Measurements from ENCODE around the gene SNX19. TPM values are rescaled to one million over a fixed set of nuclear protein-coding genes. Genes with fewer than 3 reads are reported as not detected.

The SNX19 gene
- total RNA-seq, 2 experiments from 2014 or later = 47.7 to 49.4 TPM

GRCh38 chr11:130837194-130837593, 79.1 kb downstream of the SNX19 start:
- H3K27ac Mint-ChIP-seq = no peak overlapping the region
- ATAC-seq (ENCODE audit: low read depth) (no peak), DNase-seq (no peak)
- H3K9me3 Mint-ChIP-seq = peaks cover 7% of the 10 kb centered on the region
- no peaks in the 10 kb centered on the region for H3K4me1 Mint-ChIP-seq
- no peaks in the 10 kb centered on the region for H3K36me3 Mint-ChIP-seq
- H3K27me3 Mint-ChIP-seq = peaks cover 40% of the 10 kb centered on the region
- H3K4me3 Mint-ChIP-seq = no peak overlapping the region
- POLR2A ChIA-PET = no interaction called here

GRCh38 chr11:130834886-130835285, 81.4 kb downstream of the SNX19 start:
- H3K9me3 Mint-ChIP-seq = peaks cover 7% of the 10 kb centered on the region

GRCh38 chr11:130832566-130833425, 83.5 kb downstream of the SNX19 start:
- POLR2A ChIA-PET = no interaction called here
- ATAC-seq (ENCODE audit: low read depth) (no peak), DNase-seq (no peak)
- no peak overlapping the region for H3K4me3 Mint-ChIP-seq
- H3K4me1 Mint-ChIP-seq = no peaks in the 10 kb centered on the region
- peaks cover 2% of the 10 kb centered on the region for H3K9me3 Mint-ChIP-seq
- no peak overlapping the region for H3K27ac Mint-ChIP-seq
- peaks cover 29% of the 10 kb centered on the region for H3K27me3 Mint-ChIP-seq
- H3K36me3 Mint-ChIP-seq = no peaks in the 10 kb centered on the region

More at GRCh38 chr11:130834886-130835285, 81.4 kb downstream of the SNX19 start:
- Mint-ChIP-seq H3K27ac (no peak overlapping the region), H3K27me3 (peaks cover 30% of the 10 kb centered on the region), H3K4me3 (no peak overlapping the region), H3K4me1 (no peaks in the 10 kb centered on the region), H3K36me3 (no peaks in the 10 kb centered on the region)
- DNase-seq = no peak
- POLR2A ChIA-PET = no interaction called here
- ATAC-seq (ENCODE audit: low read depth) = no peak

GRCh38 chr11:130831976-130832375, 84.3 kb downstream of the SNX19 start:
- DNase-seq (no peak), ATAC-seq (ENCODE audit: low read depth) (no peak)
- POLR2A ChIA-PET = no interaction called here
- Mint-ChIP-seq H3K36me3 (no peaks in the 10 kb centered on the region), H3K27me3 (peaks cover 22% of the 10 kb centered on the region), H3K9me3 (peaks cover 2% of the 10 kb centered on the region), H3K4me3 (no peak overlapping the region), H3K4me1 (no peaks in the 10 kb centered on the region), H3K27ac (no peak overlapping the region)

GRCh38 chr11:130831506-130831905, 84.8 kb downstream of the SNX19 start:
- peaks cover under 1% of the 10 kb centered on the region for H3K9me3 Mint-ChIP-seq
- ATAC-seq (ENCODE audit: low read depth) (no peak), DNase-seq (no peak)
- no peaks in the 10 kb centered on the region for H3K36me3 Mint-ChIP-seq
- no peak overlapping the region for H3K4me3 Mint-ChIP-seq
- H3K4me1 Mint-ChIP-seq = no peaks in the 10 kb centered on the region
- H3K27ac Mint-ChIP-seq = no peak overlapping the region
- peaks cover 21% of the 10 kb centered on the region for H3K27me3 Mint-ChIP-seq
- POLR2A ChIA-PET = no interaction called here

- H3K27ac Mint-ChIP-seq = no peak overlapping the region
- DNase-seq (no peak), ATAC-seq (ENCODE audit: low read depth) (no peak)
- H3K27me3 Mint-ChIP-seq = peaks cover 13% of the 10 kb centered on the region
- no peak overlapping the region for H3K4me3 Mint-ChIP-seq
- POLR2A ChIA-PET = no interaction called here
- no peaks in the 10 kb centered on the region for H3K4me1 Mint-ChIP-seq
- no peaks in the 10 kb centered on the region for H3K36me3 Mint-ChIP-seq
- H3K9me3 Mint-ChIP-seq = no peaks in the 10 kb centered on the region
These were observed 85.7 kb downstream of the SNX19 start for GRCh38 chr11:130830566-130830965.

- H3K27ac Mint-ChIP-seq = no peak overlapping the region
- peaks cover 12% of the 10 kb centered on the region for H3K27me3 Mint-ChIP-seq
- H3K4me3 Mint-ChIP-seq = no peak overlapping the region
- DNase-seq = no peak
- H3K36me3 Mint-ChIP-seq = no peaks in the 10 kb centered on the region
- H3K4me1 Mint-ChIP-seq = no peaks in the 10 kb centered on the region
- ATAC-seq (ENCODE audit: low read depth) = no peak
- POLR2A ChIA-PET = no interaction called here
- no peaks in the 10 kb centered on the region for H3K9me3 Mint-ChIP-seq
These were observed 86.3 kb downstream of the SNX19 start for GRCh38 chr11:130829920-130830511.

- no peaks in the 10 kb centered on the region for H3K9me3 Mint-ChIP-seq
- no peaks in the 10 kb centered on the region for H3K36me3 Mint-ChIP-seq
- no peaks in the 10 kb centered on the region for H3K4me1 Mint-ChIP-seq
- DNase-seq (no peak), ATAC-seq (ENCODE audit: low read depth) (no peak)
- POLR2A ChIA-PET = no interaction called here
- peaks cover 3% of the 10 kb centered on the region for H3K27me3 Mint-ChIP-seq
- H3K4me3 Mint-ChIP-seq = no peak overlapping the region
- no peak overlapping the region for H3K27ac Mint-ChIP-seq
These were observed 87.5 kb downstream of the SNX19 start for GRCh38 chr11:130828741-130829140.

GRCh38 chr11:130827451-130828377, 88.6 kb downstream of the SNX19 start:
- H3K4me3 Mint-ChIP-seq = no peak overlapping the region
- no peak overlapping the region for H3K27ac Mint-ChIP-seq
- no peaks in the 10 kb centered on the region for H3K4me1 Mint-ChIP-seq
- POLR2A ChIA-PET = no interaction called here
- H3K9me3 Mint-ChIP-seq = no peaks in the 10 kb centered on the region
- no peaks in the 10 kb centered on the region for H3K36me3 Mint-ChIP-seq
- DNase-seq (no peak), ATAC-seq (ENCODE audit: low read depth) (peak; percentile 39)
- H3K27me3 Mint-ChIP-seq = peaks cover 3% of the 10 kb centered on the region

- H3K36me3 Mint-ChIP-seq = no peaks in the 10 kb centered on the region
- no peak for ATAC-seq (ENCODE audit: low read depth)
These were observed 89.7 kb downstream of the SNX19 start for GRCh38 chr11:130826572-130826971.

GRCh38 chr11:130825983-130826382, 90.3 kb downstream of the SNX19 start:
- peaks cover 2% of the 10 kb centered on the region for H3K27me3 Mint-ChIP-seq
- H3K9me3 Mint-ChIP-seq = no peaks in the 10 kb centered on the region
- H3K36me3 Mint-ChIP-seq = no peaks in the 10 kb centered on the region
- no peak for DNase-seq
- no peak overlapping the region for H3K27ac Mint-ChIP-seq
- no peaks in the 10 kb centered on the region for H3K4me1 Mint-ChIP-seq
- H3K4me3 Mint-ChIP-seq = no peak overlapping the region
- POLR2A ChIA-PET = no interaction called here
- ATAC-seq (ENCODE audit: low read depth) = no peak

More at GRCh38 chr11:130826572-130826971, 89.7 kb downstream of the SNX19 start:
- no peaks in the 10 kb centered on the region for H3K4me1 Mint-ChIP-seq
- H3K4me3 Mint-ChIP-seq = no peak overlapping the region
- H3K27me3 Mint-ChIP-seq = peaks cover 3% of the 10 kb centered on the region
- no peaks in the 10 kb centered on the region for H3K9me3 Mint-ChIP-seq
- H3K27ac Mint-ChIP-seq = no peak overlapping the region
- no peak for DNase-seq
- POLR2A ChIA-PET = no interaction called here

- no peak for DNase-seq
- POLR2A ChIA-PET = no interaction called here
- H3K4me3 Mint-ChIP-seq = no peak overlapping the region
- peaks cover 2% of the 10 kb centered on the region for H3K27me3 Mint-ChIP-seq
- H3K27ac Mint-ChIP-seq = no peak overlapping the region
- no peaks in the 10 kb centered on the region for H3K36me3 Mint-ChIP-seq
- H3K9me3 Mint-ChIP-seq = no peaks in the 10 kb centered on the region
- ATAC-seq (ENCODE audit: low read depth) = no peak
- no peaks in the 10 kb centered on the region for H3K4me1 Mint-ChIP-seq
These were observed 90.7 kb downstream of the SNX19 start for GRCh38 chr11:130825561-130825960.
